ENCODE results near the gene MR1.
A peak's percentile ranks its signal among the peaks of the same experiment; 100 is the strongest.

Gene MR1

DNA sequence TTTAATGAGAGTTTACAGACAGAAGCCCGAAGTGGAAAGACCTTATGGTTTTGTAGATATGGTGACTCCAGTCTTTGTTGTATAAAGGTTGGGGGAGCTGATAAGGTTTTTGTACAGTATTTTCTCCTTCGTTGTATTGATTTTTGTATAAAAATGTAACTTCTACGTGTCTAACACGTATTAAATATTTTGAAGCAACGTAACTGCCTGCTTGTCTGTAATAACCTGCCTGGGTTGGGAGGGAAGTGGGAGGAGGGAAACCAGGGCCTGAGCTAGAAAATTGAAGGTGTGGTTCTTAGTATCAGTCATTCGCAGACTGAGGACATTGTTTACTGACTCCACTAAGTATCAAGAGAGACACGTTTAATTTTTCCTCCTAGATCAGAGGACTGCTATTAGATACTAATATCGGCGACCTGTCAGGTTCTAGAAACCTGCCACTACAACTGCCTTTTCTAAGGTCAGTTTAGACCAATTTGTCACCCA is 56.9 kb downstream of the MR1 start:
- DNase-seq (ENCODE audit: low read depth in 2 of 2): peak in 1 of 2 experiments; percentile 35

DNA sequence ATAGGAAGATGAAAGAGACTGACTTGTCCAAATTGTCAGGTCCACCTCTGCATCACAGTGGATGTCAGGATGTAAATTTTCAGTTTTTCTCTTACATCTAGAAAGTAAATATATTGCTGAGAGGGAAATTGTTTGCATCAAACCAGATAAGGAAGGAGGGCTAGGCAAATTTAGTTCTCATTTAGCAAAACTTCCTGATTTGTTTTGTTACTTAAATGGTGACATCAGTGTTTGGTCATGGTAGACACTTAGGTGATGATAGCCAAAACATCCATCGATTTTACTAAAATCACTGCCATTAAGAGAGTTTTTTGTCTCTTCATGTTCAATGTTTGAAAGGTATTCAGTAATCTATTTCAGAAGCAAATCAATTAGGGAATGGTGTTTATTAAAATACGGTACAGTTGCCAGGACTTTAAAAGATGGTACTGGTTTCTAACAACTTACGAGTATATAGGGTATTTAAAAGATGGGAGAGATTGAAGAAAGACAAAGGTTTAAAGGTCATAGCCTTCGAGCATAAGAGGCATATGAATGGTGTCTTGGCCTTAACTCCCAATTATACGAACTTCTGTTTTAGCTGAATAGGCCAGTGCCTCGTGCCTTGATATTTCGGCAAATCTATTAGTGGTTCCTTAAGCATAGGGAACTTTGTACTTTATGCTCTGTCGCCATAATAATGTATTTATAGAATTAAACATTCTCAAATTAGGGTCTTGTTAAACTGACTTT is 57.7 kb downstream of the MR1 start:
- DNase-seq (ENCODE audit: low read depth in 2 of 2): no peak

GRCh38 chr1:181092056-181092455 is 58.3 kb downstream of the MR1 start:
- no peak for DNase-seq (ENCODE audit: low read depth in 2 of 2)

DNA sequence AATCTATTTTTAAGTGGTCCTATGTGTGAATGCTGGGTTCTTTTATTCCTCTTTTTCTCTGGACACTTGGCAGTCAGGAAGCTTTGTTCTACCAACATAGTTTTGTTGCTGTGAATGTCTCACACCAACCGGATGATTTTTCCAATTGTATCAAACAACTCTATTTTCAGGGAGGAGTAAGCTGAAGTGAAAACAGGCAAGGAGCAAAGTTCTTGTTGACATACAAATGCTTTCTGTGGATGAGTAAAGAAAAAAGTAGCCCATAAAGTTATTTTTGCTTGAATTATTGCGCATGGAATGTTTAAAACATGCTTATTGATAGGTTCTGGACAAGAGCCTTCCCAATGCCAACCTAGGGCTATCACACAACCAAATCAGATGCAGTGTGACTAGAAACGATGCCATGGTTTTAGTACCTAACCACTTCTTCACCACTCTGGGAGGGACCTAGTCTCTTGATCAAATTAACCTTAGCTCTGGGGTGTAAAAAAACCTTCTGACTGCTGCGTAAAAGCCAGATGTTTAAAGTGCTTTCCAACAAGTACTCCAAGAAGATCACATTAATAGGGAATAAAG is 59.2 kb downstream of the MR1 start:
- DNase-seq (ENCODE audit: low read depth in 2 of 2): no peak

DNA sequence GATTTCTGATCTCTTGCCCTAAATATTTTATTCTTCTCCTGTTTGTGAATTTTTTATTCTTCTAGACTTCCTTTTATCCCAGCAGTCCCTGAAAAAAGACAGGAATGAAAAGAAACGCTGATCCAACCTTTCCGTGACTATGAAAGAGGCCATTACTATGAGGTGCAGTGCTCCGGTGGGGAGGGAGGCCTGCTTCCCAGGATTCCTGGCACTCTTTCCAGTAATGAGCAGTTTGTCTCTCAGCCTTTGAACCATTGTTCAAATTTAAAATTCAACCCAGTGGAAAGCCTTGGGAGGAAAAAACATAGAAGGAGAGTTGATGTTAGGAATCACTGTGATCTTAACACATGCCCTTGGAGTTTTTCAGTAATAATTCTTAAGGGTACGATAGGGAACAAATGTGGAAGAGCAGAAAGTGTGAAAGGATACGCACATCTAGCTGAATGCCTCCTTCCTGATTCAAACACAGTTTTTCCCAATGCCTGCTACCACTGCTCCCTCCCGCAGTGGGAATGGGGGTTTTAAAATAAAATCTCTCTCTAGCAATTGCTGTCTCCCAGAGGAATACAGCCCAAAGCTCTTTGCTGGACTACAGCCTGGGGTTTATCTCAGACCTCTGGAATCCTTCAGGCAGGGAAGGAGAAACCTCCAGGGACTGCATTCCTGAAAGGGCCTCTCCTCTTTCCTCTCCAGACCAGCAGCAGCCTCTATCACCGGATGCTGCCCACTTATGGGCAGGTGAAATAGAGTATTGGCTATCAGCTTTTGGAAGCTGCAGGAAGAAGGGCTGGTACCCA is 60.8 kb downstream of the MR1 start:
- no peak for DNase-seq (ENCODE audit: low read depth in 2 of 2)

GRCh38 chr1:181095260-181095659 is 61.5 kb downstream of the MR1 start:
- no peak for DNase-seq (ENCODE audit: low read depth in 2 of 2)

DNA sequence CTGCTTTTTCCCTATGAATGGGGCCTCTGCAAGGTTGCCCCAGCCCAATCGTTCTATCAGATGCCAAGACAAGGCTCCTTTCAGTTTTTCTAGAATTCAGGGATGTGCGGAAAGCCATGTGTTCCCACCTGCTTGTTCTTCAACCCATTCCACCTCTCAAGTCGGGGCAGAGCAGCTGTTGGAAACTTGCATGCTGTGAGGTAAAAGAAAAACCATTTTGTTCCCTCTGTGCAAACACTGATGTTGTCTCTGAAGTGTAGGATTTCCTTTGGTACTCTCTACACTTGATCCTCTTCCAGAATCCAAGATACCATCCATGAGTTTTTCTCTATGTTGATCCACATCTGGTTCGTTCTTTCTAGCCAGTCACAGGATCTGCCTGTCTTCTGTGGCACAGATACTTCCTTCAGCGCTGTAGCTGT is 62.0 kb downstream of the MR1 start:
- no peak for DNase-seq (ENCODE audit: low read depth in 2 of 2)

DNA sequence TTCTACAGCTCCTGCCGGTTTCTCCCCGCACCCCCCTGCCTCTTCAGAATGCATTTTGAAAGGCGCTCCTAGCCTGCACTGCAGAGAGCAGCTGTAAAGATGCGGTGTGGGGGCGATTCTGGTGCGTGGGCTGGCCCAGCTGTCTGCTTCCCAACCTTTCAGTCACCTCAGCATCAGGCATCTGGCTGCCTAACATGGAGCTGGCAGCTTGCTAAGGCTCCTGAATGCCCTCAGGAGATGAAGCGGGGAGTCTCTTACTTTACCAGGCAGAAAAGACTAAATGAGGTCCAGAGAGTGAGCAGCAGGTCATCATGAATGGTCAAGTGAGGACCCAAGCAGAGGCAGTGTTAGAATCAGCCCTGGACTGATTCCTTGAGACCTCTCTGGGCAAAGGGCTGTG is 63.5 kb downstream of the MR1 start:
- no peak for DNase-seq (ENCODE audit: low read depth in 2 of 2)

DNA sequence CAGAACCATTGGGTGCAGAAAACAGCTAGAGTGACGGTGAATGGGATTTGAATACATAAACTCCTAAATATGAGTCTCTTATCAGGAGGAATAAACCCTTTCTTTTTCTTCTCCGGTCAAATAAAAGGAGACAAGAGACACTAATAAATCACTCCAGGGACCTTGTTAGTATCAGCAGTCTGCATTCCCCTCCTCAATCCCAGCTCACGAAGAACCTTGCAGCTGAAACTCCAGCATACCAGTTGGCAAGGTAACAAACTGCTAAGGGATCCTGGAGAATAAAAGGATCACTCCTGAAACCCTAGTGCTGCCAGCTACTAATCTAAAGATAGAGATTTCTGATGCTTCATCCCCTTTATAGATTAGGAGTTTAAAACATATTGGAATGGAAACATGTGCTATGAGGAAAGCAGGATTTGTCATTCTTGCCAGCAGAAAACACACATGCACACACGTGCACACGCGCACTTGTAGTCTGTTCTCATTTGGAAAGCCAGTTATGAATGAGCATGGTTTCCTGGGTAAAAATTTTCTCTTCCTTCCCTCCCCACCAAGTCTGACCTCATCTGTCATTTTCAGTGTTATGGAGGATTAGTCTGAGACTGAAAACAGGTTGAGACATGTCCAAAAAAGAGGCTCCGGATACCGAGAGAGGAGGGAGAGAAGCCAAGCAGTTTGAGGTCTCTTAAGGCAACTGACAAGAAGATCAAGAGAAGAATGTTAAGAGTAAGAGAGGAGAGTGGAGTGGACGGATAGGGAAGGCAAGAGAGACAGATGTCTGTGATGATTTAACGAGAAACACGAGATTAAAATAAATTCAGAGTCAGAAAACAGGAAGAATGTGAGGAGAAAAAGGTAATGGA is 65.6 kb downstream of the MR1 start:
- peak in 1 of 2 experiments; percentile 35 for DNase-seq (ENCODE audit: low read depth in 2 of 2)

DNA sequence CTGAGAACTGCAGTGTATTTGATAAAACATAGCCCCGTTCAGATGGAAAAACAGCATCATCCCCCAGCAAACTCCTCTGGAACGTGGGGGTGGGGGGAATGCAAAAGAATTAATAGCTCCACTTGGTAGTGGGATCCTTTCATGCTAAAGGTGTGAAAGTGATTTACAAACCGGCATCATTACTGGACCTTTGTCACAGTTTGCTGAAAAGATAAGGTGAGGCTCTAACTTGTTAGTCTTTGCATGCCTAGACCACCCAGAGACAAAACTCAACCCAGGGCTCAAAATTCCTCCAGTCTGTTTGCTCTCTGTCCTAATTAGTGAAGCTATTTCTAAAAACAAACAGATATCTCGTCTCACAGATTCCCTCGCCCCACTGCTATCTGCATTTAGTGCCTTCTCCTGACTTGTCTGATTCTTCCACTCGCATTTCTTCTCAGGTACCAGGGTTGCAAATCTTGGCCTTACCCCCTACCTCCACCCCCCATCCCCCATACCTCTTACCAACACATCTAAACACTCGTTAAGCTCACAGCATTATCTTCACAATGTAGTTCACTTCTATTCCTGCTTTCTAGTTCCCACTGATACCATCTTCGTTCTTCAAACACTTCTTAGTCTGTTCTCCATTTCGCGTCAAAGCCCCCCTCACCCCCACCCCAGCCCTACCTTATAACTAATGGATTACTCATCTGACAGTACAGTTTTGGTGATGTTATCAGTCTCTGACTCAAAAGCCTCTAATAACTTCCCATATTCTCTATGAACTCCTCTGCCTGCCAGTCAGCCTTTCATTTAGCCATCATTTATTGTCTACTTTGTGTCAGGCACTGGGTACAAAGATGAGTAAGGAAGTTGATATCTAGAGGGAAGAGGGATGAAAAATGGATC is 66.5 kb downstream of the MR1 start:
- DNase-seq (ENCODE audit: low read depth in 2 of 2): peak; percentile 16 to 40

- DNase-seq (ENCODE audit: low read depth in 2 of 2): no peak
Measured at GRCh38 chr1:181100934-181101333, 67.2 kb downstream of the MR1 start.

GRCh38 chr1:181101581-181102226 is 67.9 kb downstream of the MR1 start:
- no peak for DNase-seq (ENCODE audit: low read depth in 2 of 2)

DNA sequence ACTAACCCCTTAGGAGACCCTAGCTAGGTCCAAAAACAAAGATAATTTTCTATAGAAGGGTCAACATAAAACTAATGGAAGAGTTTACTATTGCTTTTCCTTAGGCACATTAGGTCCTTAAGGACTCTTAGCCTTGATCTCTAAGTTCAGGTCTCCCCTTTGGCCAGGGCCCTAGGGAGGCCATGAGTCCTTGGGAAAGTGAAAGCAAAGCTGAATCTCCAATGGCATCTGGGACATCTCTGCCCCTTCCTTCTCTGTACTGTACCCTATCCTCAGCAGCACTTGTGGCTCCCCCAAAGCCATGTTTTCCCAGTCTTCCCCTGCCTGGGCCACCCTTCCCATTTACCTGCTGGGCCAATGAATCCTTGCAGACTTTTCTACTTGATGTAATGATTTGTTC is 69.1 kb downstream of the MR1 start:
- no peak for DNase-seq (ENCODE audit: low read depth in 2 of 2)

DNA sequence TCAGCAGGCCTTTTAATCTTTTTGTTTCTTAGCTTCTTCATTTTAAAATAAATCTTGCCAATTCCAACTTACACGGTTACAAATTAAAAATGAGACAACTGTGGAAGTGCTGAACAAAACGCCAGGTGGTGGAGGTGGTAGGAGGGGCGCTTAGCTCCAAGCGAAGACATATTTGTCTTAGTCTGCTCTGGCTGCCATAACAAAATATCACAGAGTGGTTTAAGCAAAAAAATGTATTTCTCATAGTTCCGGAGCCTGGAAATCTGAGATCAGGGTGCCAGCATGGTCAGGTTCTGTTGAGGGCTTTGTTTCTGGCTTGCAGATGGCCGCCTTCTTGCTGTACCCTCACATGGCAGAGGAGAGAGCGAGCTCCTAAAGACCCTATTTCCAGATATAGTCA is 69.6 kb downstream of the MR1 start:
- no peak for DNase-seq (ENCODE audit: low read depth in 2 of 2)

GRCh38 chr1:181104042-181104789 is 70.4 kb downstream of the MR1 start:
- DNase-seq (ENCODE audit: low read depth in 2 of 2): peak in 1 of 2 experiments; percentile 17

DNA sequence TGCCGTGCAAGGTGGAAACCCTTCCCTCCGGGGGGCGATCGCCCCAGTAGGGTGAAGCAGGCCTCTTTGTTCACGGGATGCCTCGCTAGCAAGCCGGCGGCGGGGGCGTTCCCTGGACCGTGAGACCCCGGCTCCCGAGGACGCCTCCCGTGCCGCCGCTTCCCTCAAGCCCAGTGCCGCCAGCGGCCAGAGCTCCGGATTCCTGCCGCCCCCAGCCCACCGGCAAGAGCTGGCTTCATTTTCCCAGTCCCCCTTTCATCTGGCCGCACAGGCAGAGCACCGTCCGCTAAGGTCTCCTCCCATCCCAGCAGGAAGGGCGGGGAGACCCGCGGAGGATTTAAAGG is 71.0 kb downstream of the MR1 start:
- DNase-seq (ENCODE audit: low read depth in 2 of 2): no peak

GRCh38 chr1:181105134-181106021 is 71.6 kb downstream of the MR1 start:
- peak; percentile 76 to 89 for DNase-seq (ENCODE audit: low read depth in 2 of 2)

DNA sequence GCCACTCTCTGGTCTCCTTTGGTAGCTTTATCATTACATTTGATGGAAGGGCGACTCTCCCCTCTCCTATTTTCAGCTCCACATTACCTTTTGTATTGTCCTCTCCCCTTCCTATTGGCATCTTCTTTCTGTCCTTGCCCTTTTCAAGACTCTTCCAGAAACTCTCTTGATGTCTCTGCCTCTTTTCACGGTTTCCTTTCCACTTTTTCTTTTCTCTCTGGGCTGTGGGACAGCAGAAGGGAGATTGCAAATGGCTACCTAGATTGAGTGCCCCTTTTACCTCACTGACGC is 72.2 kb downstream of the MR1 start:
- DNase-seq (ENCODE audit: low read depth in 2 of 2): no peak

GRCh38 chr1:181106479-181106878 is 72.7 kb downstream of the MR1 start:
- DNase-seq (ENCODE audit: low read depth in 2 of 2): no peak
